Activated CD4-positive, CD25-positive, alpha-beta regulatory T cell (primary cell): Measurements from ENCODE around the gene TSPAN18.
A peak's percentile ranks its signal among the peaks of the same experiment; 100 is the strongest.

Experiments
- DNase-seq, 4 experiments: peaks; one replicate each; lab custom pipeline; 2025; lab: John Stamatoyannopoulos, UW

TSPAN18 gene

DNA sequence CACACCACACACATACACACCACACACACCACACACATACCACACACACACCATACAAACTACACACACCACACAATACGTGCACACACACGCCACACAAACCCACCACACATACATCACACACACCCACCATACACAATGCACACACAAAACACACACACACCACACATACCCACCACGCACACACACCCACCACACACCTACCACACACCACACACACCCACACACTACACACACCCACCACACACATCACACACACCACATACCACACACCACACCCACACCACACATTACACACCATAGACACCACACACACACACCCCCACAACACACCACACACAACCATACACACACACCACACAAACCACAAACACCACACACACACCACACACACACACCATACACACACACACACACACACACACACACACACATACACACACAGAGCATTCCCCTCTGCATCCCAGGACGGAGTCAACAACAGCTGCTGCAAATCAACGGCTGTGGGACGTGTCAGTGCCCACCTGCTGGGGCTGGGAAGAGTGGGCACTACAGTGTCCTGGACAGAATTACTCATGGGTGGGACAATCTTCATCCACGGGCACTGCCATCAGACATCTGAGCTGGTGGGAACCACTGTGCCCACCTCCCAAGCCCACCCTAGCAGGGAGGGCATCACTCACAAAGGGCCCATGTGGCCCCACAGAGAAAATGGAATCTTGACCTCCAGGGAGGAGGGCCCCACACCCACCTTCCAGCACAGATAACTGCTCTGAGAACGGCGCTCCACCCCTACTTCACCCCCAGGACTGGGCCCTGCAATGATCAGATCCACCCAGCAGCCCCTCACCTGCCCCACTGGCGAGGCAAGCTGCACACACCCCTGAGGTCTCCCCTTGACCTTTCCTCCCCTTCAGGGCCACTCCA lies 215.5 kb downstream of the TSPAN18 start:
- no peak for DNase-seq

DNA sequence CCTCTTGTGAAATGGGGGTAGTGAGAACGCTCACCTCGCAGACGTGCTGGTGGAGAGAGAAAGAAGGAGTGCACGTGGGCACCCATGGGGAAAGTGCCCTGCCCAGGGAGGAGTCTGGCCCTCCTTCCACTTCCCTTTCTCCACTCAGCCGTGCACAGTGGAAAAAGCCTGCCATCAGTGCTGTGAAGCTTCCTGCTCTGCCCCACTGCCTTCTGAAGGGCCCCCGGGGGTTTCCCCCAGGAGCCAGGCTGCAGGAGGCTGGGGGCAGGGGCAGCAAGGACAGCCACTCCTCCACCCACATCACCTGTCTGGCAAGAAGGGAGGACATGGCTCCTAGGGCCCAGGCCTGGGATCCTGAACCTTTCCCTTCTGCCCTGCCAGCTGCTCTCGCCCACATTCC lies 216.4 kb downstream of the TSPAN18 start:
- DNase-seq = no peak

DNA sequence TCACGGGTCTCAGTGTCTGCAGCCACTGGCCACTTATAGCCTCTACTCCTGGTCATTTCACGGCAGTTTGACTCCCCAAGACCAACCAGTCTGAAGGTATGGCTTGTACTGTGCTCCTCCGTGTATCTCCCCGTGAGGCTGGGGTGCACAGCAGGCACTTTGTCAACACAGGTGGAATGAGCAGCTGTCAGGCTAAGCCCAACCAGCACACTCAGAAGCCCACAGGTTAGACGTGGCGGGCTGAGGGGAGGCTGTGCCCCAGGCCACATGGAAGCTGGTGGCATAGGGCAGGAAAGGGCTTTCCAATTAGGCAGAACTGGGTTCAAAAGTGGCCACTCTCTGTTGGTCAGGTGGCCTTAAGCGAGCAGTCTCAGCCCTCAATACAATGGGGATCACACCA lies 216.9 kb downstream of the TSPAN18 start:
- DNase-seq = no peak

DNA sequence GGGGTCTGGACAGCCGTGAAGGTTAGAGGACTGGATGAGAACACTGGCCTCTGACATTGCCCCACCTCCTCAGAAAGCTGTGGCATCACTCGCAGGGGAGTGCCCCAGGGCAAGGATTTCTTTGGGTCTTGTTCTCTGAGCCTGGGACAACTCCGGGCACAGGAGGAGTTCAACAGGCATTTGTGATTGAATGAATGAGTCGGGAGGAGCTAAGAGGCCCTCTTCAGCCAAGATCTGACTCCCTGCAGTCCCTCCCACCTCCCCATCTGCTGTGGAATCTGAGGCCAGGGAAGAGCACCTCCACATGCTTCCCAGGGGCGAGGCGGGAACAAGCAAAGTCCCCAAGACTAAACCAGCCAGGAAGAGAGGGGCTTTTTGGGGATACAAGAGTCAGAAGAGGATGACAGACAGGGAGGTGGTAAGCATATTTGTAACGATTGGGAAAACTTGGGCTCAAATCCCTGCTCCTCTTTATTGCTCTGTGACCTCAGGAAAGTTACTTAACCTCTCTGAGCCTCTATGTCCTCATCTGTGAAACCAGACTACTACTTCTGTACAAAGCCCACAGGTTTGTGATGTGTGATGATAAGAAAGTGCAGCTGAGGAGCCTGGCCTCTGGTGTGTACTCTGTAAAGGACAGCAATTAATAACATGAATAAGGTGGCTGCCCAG lies 217.6 kb downstream of the TSPAN18 start:
- no peak for DNase-seq

DNA sequence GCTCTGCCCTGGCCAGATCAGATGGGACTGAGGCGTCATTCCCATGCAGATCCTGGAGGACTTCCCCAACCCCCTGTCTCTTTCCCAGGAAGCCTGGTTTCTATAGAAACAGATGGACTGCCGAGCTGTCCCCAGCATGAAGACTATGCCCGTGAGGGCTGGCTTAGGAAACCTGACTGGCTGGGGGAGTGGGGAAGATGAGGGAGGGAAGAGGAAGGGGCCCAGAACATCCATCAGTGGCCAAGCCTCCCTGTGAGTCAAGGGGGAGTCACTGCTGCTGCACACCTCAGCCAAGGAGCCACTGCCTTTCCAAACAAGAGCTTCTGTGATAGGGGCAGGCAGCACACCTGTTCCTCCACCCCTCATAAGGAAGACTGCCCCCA lies 218.1 kb downstream of the TSPAN18 start:
- DNase-seq = no peak

DNA sequence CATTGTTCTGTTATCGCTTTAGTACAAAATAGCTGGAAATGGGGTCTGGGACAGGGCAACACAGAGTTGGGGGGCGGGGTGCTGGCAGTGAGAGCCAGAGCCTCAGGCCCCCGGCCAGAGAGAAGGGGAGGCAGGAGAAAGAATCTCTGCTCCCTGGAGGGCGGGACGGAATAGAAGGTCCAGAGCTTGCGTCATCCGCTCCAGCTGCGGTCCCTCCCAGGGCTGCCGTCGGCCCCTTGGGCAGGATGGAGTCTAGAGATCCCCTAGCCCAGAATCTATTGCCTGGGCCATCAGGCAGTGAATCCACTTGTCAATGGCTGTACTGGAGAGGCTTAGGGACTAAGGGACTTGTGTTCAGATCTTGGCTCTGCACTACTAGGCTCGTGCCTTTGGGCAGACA lies 218.9 kb downstream of the TSPAN18 start:
- DNase-seq = no peak

DNA sequence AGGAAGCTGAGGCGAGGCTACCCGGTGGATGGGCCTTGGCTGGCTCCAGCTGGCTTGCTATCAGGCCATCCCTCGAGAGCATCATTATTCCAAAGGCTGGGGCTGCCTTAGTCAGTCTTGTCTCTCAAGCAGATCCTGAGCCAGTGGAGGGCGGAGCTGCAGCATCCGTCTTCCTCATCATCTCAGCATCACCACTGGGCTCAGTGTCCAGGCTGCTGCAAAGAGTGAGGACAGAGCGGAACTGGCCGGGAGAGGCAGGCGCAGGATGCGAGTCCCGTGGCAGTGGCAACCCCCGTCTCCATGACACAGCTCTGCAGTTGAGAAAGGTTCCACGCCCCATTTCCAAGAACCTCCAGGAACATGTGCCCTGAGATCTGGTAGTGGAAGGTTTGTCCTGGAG lies 219.5 kb downstream of the TSPAN18 start:
- DNase-seq = no peak

DNA sequence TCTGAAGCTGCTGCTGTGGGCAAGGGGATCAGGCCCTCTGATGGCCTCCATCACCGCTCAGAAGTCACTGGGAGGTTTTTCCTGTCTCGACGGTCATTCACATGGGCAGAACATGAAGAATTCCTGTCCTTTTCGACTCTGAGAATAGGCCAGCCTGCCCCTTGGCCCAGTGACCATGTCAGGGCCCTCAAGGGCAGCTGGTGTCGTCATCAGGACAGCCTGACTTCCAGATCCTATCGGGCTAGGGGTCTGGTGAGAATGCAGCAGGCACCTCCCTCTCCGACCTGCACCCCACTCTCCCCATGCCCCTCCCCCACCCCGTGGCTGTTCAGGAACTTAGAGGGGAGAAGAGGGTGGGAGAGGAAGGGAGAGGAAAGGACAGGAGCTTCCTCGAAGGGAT lies 220.4 kb downstream of the TSPAN18 start:
- no peak for DNase-seq

DNA sequence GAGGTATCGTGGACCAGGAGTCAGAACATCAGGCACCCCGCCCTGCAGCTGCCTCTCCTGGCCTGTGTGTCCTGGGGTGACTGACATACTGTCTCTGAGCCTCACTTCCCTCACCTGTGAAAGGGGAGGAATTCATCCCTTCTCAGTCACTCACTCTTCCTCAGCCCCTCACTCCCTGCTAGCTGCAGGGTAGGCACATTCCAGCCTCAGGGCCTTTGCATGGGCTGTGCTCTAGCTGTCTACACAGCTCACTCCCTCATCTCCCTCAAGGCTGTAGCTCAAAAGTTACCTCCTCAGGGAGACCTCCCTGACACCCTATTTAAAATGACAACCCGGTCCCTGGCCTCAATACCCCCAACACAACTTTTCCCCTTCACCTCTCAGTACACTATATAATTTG lies 221.4 kb downstream of the TSPAN18 start:
- no peak for DNase-seq

DNA sequence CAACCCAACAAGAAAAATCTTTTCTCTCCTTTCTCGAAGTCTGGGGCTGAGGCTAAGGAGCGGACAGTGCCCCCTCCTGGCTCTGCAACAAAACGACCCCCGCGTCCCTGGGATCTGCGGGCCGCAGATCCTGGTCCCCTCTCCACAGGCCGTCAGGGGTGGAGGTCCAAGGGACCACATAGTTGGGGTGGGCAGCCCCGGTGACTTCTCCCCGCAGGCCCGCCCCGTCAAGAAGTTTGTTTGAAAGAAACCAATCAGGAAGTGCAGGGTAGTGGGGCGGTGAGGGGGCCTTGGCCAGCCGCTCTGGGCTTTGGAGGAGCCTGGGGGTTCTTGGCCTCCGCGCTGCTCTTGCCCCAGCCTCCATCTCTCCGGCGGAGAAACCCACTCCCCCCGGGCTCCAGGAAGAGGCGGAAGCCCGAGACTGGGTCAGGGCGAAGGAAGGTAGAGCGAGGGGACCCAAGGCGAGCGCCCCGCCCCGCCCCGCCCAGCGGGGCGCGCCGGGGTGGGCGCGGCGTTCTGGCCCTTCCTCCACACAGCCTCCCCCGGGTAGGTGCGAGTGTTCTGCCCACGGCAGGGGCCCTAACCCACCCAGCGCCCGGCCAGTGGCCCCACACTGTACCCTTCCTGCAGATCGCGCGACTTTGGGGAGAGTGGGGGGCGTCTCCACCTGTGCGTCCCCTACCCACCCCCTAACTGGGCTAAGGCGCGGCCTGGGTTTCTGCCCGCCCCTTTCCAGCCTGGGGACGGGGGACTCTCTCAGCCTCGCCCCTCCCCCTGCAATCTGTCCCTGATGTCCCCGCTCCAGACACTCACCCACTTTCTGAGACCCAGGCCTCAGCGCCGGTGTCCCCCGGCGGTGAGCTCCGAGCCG lies 222.6 kb downstream of the TSPAN18 start:
- no peak for DNase-seq

DNA sequence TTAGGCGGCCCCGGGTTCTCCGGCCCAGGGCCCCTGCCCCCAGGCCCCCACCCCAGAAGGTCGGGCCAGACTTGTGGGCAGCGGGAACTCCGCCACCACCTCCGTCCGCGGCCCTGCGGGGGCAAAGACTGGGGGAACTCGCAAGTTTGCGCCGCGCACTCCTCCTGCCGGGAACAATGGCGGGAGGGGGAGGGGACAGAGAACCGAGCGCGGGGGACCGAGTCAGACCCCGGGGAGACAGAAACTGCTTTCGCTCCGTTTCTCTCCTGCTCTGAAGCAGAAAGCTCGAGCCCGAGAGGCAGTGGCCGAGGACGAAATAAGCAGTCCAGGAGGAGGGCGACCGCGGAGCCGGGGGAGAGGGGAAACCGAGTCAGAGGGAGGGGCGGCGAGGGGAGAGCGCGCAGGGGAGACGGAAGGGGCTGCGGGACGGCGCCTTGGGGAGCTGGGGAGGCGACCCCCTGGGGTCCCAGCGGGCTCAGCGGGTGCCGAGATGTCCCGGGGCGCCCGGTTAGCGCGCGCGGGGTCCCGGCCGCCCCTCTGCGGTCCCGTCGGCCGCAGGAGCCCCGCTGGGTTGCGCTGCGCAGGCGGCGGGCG lies 223.4 kb downstream of the TSPAN18 start:
- DNase-seq = peak in 1 of 4 experiments; percentile 9

DNA sequence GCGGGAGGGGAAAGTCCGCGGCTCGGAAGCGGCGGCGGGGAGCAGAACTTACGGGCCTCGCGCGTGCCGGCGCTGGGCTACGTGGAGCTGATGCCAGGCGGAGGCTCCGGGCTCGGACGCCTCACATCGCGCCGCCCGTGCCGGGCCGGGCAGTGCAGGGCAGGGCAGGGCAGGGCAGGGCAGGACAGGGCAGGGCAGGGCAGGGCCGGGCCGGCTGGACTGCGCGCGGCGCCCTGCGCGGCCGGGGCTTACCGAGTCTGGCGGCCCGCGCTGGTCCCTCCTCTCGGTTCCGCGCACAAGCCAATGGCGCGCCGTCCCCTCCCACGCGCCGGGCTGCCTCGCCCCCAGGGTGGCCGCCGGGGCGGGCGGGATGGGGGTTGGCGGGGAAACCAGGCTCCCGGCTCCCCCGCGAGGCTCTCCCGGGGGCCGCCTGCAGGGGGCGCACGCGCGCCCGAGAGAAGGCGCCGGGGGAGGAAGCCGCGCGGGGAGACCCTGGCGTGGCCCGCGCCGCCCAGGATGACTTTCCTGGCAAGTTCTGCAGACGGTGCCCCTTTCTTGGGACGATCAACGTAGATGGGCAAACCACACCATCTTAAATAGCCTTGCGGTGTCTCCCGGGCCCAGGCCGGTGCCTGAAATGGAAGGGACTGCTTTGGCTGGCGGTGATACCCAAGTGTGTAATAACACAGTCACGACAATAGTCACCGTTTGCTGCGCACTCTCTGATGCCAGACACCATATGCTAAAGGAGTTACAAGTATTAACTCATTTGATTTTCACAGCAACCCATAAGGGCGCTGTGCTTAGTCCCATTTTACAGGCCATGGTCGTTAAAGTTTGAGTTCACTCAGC lies 224.1 kb downstream of the TSPAN18 start, which contains the start of gene TP53I11:
TSS of gene TP53I11 (minus strand) at position 259 of the 852 bp plus-strand sequence. CDS start 12,548 bp downstream, outside the sequence.
- DNase-seq = peak; percentile 12 to 24 (median 18)

DNA sequence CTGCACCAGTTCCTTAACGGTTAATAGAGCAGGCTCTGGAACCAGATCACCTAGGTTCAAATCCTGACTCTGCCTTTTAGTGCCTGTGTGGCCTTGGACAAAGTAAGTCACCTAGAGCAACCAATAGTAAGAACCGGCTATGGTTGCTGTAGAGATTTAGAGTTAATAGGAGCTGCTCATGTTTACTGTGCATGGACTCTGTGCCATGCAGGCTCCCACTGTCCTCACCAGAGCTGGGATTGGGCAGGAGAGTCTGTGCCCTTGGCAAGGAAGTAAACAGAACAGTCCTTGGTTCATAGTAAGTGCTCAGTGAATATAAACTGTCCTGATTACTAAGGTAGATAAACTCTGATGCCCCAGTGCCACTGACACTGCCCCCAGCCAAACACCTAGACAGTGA lies 225.3 kb downstream of the TSPAN18 start:
- no peak for DNase-seq

DNA sequence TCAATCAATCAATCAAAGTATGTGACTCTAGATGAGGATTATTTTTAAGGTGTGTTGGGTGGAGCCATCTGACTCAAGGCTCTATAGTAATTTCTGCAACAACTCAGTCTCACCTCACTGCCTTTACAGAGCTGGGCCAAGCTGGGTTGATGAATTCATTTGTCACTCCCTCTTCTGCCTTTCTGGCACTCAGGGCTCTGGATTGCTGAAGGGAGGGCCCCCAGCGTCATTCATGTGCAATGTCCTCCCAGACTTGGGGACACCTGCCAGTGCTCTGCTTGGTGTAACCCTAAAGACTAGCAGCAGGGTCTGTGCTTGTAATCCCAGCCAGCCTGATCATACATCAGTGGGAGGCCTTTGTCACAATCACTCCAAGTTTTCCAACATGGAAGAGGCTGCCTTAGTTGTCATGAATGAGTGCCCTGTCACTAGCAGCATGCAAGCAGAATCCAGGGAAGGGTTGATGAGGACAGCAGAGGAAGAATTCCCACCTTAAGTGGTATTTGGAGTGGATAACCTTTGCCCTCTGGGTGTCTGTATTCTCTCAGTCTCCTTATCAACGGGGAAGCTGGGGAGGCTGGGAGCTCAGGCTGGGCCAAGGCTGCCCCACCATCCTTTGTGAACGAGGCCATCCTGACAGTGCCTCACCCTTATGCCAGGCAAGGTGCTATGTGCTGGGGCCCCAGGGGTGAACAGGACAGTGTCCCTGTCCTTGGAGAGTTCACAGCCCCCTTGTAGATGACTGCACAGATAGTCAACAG lies 225.9 kb downstream of the TSPAN18 start:
- DNase-seq = no peak

DNA sequence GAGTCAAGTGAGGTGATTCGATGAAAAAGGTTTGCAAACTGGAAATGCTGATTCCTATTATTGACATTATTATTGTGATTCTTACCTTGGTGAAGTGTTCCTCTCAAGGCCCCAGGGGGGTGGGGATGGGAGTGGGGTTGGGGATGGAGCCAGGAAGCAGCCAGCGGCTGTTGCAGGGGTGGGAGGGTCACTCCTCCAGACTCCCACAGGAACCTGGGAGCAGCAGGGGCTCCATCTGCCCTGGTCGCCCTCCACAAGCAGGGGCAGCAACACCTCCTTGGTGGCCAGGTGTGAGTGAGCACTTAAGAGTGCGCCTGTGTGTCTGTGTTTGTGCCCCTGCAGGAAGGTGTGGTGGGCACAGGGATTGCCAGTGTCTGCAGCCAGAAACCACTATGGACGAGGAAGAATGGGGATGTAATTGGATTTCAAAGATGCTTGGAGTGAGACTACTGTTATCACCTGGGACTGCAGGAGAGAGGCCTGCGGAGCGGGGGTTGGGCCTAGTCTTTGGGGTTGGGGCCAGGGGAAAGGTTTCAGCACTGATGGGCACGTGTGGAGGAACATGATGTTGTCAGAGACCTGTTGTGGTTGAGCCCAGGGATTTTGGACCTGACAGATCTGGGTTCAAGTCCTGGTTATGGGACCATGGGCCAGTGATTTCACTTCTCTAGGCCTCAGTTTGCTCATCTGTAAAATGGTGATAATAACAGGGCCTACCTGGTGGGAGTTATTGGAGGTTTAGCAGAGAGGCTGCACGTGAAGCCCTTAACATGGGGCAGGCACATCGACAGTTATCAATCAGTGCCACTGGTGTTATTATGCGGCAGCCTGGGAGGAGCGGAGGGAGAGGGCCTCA lies 227.5 kb downstream of the TSPAN18 start:
- no peak for DNase-seq

DNA sequence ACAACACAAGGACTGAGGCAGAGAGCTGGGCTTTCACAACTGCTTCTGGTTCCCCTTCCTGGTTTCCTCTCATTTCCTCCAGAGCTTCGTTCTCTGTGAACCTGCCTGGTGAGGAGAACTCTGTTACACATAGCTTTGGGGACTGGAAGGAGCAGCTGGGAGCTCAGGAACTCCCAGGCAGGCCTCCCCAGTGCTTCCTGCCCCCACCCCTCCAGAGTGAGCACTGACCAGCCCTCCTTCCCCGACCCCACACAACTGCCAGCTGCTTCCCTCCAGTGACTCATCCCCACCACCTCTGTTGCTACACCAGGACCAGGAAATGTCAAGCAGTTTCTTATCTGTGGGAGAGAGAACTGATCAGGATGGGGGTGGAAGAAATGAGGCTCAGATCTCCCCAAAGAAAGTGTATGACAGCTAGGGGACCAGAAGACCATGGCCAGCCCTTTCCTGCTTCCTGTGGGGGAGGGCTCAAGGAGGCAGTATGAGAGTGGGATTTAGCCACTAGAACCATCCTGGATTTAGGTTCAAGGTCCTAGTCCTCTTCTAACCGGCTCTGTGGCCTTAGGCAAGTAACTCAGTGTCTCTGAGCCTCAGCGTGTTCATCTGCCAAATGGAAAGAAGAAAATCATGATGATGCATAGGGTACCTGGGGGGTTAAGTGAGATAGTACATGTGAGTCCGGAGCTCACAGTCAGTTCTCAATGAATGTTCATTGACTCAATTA lies 228.4 kb downstream of the TSPAN18 start:
- no peak for DNase-seq

DNA sequence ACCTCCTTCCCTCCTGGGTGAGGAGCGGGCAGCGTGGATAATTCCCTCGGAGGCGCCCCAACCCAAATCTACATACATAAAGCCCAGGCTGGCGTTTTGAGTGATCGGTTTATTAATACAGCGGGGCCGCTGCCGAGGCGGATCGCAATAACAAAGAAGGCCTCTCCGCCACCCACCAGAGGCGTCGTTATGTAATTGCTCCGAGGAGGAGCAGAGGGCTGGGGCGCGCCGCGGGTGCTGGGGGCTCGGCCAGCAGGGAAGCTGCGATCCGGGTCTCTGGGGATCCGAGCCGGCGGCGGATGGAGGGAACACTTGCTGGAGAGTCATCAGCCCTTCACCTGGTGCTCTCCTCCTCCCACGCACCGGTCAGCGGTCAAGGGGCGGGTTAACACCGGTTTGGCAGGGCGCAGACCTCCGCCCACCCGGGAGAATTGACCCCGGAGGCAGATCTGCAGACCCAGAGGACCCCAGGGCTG lies 230.3 kb downstream of the TSPAN18 start:
- no peak for DNase-seq
